22Rv1 (cell line): Measurements from ENCODE around the gene COL25A1.

Experiments used
- H3K27ac ChIP-seq: fragments of 450-650 bp; 2 replicates; pipeline ENCODE4 v1.5.1; 2017
- CTCF ChIP-seq: fragments of 450-650 bp; IDR thresholded peaks from 2 replicates; pipeline ENCODE4 v1.5.1; 2017; ENCODE audit warnings: mild to moderate bottlenecking
- ZFX ChIP-seq: fragments of 450-650 bp; IDR thresholded peaks from 2 replicates; pipeline ENCODE4 v1.6.1; 2017; ENCODE audit warnings: antibody characterized with exemption, borderline replicate concordance

Gene COL25A1

GRCh38 chr4:108829966-108830492 is 472.4 kb downstream of the COL25A1 start:
- no peak overlapping the region for H3K27ac ChIP-seq
- TF ChIP-seq ZFX (no peak), CTCF (no peak)

- TF ChIP-seq ZFX (no peak), CTCF (no peak)
- H3K27ac ChIP-seq: no peak overlapping the region
Measured at GRCh38 chr4:108828620-108829019, 473.8 kb downstream of the COL25A1 start.

GRCh38 chr4:108825737-108826136 is 476.7 kb downstream of the COL25A1 start:
- H3K27ac ChIP-seq: no peak overlapping the region
- TF ChIP-seq CTCF (no peak), ZFX (no peak)

GRCh38 chr4:108821351-108821930 is 481.0 kb downstream of the COL25A1 start:
- H3K27ac ChIP-seq: no peak overlapping the region
- TF ChIP-seq ZFX (no peak), CTCF (no peak)

- TF ChIP-seq ZFX: no peak
- no peak for TF ChIP-seq CTCF
- H3K27ac ChIP-seq: no peak overlapping the region
Measured at GRCh38 chr4:108820492-108821350, 481.7 kb downstream of the COL25A1 start.

- TF ChIP-seq CTCF (no peak), ZFX (no peak)
- H3K27ac ChIP-seq: no peak overlapping the region
Measured at GRCh38 chr4:108814326-108814725, 488.1 kb downstream of the COL25A1 start.

- H3K27ac ChIP-seq: no peak overlapping the region
- TF ChIP-seq CTCF (no peak), ZFX (no peak)
Measured at GRCh38 chr4:108813261-108813660, 489.2 kb downstream of the COL25A1 start.
